GM19043 (cell line): ENCODE data around the gene IPO5.

ENCODE experiments used
- ATAC-seq: cut with Tn5 transposase; IDR thresholded peaks from one replicate; pipeline ENCODE4 v1.9.1; 2021; ENCODE audit warnings: low read depth; ENCODE audit not compliant: unreplicated experiment

The IPO5 gene

GRCh38 chr13:97953376-97953970 is at the start of gene IPO5:
IPO5 (plus strand) TSS chr13:97953675; CDS start chr13:97976697, 23,022 bp downstream.
- ATAC-seq, result no peak

GRCh38 chr13:97904059-97904458 is 49.4 kb upstream of the IPO5 start:
- no peak for ATAC-seq

- no peak for ATAC-seq
These were observed 48.0 kb upstream of the IPO5 start for GRCh38 chr13:97905517-97905916.

DNA sequence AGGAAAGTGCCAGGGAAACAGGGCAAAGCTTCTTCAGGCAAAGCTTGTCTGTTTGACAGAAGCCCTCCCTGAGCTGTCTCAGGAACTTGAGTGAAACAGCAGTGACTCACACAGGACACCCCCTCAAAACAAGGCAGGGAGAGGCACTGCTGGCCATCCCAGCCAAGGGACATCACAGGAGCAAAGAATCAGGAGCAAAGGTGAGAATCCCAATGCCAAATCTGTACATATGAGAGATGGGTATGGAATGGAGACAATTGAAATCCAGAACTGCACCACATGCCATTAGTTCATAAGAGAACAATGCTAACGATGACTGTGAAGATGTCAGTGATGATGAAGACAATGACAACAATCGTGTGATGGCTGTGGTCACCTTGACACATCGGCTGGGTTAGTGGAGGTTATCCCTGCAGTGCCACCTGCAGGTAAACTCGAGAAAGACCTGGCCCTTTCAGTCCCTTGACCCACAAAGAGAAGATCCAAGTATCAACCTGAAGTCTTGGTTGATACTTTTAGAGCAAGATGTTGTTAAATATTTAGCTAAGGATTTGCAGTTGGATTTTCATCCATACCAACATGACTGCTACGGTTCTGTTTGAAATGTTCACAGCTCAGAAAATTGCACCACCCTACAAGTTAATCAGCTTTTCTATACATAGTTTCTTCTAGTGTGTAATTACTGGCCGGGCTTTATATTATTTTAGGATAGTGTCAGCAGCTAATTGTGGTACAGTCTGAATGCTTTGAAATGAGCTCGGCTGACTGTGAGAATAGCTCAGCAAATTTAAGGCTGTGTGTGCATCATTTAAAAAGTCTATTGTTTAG is 42.0 kb upstream of the IPO5 start:
- ATAC-seq, result no peak

- no peak for ATAC-seq
These were observed 41.3 kb upstream of the IPO5 start for GRCh38 chr13:97912139-97912535.

DNA sequence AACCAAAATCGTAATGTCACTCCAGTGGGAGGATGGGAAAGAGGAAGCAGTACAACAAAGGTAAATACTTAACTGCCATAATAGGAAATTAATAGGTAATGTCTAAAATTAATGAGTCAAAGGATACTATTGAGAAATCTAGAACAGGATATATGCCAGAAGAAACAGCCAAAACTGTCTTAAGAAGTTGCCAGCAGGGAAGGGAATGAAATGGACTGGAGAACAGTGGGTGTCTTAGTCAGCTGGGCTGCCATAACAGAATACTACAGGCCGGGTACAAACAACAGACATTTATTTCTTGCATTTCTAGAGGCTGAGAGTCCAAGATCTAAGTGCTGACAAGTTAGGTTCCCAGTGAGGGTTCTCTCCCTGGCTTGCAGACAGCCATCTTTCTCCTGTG is 40.3 kb upstream of the IPO5 start:
- no peak for ATAC-seq

- no peak for ATAC-seq
These were observed 38.9 kb upstream of the IPO5 start for GRCh38 chr13:97914540-97914939.

DNA sequence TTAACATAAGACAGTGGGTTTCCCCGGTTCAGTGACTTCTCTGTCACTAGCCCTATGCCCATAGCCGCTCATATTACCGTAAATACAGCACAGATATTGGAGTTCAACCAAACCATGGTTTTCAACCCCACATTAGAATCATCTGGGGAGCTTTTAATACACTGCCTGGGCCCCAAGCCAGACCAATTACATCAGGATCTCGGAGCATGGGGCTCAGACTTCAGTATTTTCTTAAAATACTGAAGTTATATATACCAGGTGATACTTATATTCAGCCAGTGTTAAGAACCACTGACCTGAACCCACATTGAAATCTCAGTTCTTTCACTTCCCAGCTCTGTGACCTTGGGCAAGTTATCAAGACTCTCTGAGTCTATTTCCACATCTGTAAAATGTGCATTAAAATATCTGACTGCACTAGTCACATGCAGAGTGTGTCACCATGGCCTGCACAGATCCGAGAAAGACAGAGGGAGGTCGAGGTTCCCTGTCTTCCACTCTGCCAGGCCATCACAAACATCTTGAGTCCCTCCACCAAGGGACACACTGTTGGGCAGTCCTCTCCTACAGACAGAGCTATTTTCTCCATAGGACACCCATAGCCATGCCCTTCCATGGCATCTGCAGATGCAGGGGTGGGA is 32.2 kb upstream of the IPO5 start:
- ATAC-seq, result no peak

DNA sequence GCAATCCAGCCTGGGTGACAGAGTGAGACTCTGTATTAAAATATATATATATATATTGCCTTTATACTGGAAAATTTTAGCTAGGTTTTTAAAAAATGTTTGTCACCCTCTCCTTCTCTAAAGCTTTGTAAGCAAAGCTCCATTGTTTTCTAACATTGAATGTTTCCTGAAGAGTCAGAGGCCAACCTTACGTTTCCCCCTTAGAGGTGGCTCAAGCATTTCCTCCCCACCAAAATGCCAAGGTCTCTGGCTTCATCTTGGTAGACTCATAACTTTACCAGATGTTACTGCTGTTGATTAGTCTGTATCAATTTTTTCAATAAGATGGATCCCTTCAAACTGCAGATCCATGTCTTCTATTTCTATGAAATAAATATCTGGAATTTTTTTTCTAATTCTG is 25.2 kb upstream of the IPO5 start:
- ATAC-seq, result no peak

- no peak for ATAC-seq
These were observed 21.4 kb upstream of the IPO5 start for GRCh38 chr13:97932036-97932435.

DNA sequence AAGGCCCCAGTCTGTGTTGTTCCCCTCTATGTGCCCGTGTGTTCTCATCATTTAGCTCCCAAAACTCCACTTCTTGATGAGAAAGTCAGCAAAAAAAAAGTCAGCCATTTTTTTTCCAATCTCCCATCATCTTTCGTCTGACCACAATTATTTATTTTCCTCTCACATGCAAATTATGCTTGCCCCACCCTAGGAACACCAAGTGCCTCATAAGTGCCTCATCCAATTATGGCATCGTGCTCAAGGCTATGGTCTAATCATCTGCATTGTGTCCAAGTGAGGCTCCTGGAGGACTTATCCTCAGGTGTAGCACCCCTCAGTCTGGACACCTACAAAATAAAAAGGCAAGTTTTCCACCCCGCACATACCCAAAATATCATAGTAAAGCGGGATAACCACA is 20.8 kb upstream of the IPO5 start:
- ATAC-seq, result no peak

DNA sequence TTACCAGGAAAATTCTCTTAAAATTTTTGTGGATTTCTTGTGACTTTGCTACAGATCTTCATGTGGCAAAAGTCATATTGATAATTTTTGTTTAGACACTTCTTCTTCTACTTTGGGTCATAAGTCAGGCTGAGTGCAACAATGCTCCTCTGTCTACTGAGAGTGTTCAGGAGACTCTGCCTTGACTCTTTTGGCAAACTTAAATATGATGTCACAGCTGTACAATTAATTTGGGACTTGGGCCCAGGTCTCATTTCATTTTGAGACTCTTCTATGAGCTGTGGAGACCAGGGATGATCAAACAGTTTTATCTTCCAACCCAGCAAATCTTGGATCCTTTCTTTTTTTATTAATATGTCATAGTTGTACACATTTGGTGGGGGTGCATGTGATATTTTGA is 19.7 kb upstream of the IPO5 start:
- ATAC-seq, result no peak

DNA sequence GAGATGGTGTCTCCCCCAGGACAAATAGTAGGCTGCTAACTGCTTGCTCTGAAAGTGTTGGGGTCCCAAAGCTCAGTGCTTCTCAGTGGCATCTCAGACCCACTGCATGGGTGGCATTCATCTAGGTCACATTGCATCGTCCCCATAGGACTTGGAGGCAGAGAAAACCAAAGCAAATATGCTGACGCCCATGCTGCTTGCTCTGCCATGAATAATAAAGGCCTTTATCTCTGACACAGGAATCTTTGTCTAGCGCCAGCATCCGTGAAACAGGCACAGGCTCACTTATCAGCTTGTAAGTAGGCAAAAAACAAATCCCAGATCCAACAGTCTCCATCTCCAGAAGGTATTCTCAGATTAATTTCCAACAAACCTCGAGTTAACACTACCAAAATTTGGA is 18.9 kb upstream of the IPO5 start:
- ATAC-seq, result no peak

DNA sequence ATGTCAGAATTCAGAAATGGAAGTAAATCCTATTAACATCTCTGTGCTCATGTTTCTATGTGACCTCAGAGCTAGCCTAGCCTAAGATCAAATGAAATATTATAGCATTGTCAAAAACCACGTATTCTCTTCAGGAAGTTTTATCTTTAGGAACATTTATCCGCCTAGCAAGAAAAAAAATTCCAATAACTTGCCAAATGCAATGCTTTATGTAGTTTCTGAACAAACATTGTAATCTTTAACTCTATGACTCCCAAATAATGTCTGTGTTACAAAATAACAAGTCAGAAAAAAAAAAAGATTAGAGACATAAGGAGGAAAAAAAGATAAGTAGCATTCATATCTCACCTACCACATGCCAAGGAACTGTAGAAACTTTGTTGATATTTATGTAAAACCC is 18.4 kb upstream of the IPO5 start:
- no peak for ATAC-seq

- ATAC-seq, result no peak
These were observed 17.4 kb upstream of the IPO5 start for GRCh38 chr13:97936036-97936435.

- no peak for ATAC-seq
These were observed 14.6 kb upstream of the IPO5 start for GRCh38 chr13:97938706-97939475.

GRCh38 chr13:97944396-97945029 is 9.0 kb upstream of the IPO5 start:
- no peak for ATAC-seq

- ATAC-seq, result no peak
These were observed 8.1 kb upstream of the IPO5 start for GRCh38 chr13:97945342-97945741.

GRCh38 chr13:97945792-97946419 is 7.6 kb upstream of the IPO5 start:
- no peak for ATAC-seq

DNA sequence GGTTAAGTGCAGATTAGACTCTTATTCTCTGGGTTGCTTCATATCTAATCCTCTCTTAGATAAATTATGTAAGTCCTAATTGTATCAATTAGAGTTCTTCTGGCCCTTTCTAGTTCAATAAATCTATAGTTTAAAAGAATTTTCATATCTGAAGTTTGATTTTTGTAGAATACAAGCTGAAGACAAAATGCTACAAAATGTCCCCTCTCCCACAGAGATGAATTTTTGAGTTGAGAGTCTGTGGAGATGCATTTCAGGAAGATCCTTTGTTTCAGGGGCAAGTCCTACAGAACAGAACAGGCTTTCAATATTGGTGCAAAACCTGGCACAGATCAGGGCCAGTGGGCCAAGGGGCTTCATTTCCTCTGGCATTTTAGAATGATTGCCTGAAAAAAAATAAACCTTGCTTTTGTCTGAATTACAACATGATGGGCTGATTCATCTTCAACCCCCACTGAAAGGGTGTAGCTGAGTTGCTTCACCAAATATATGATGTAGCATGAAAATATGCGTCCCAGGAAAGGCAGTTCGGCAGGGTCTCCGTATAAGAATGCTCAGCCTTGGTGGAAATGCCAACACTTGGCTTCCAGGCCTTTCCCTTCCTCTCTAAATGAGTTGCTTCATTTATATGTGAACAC is 6.4 kb upstream of the IPO5 start:
- no peak for ATAC-seq
